Measurements from ENCODE around the gene ATP23.

ATP23 gene

DNA sequence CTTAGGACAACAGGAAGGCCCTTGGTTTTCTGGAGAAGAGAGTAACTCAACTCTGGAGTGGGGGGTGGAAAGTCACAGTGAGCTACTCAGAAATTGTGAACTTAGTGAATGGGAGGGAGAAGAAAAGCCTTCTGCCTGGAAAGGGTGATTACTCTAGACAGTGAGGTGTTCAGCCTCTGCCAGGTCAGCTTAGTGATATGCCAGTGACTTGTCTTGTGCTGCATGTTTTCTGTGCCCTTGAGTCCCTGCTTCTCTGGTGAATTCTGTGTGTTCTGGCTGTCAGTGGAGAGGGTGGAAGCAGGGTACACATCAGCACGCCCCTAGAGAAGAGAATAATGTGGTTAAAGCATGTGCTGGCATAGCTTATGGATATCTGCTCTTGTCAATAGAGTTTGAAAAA lies 13.4 kb downstream of the ATP23 start:
- TF ChIP-seq MYC (IDR thresholded peaks at IDR 0.05; ENCODE audit: low read depth, low read length) (no peak), POLR2A (IDR thresholded peaks at IDR 0.05; ENCODE audit: extremely low read depth, insufficient read length) (no peak)
- TF ChIP-seq, protein P1, sequence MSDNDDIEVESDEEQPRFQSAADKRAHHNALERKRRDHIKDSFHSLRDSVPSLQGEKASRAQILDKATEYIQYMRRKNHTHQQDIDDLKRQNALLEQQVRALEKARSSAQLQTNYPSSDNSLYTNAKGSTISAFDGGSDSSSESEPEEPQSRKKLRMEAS (IDR thresholded peaks at IDR 0.05; ENCODE audit: low read depth, low read length), result no peak
- TF ChIP-seq, protein P2, sequence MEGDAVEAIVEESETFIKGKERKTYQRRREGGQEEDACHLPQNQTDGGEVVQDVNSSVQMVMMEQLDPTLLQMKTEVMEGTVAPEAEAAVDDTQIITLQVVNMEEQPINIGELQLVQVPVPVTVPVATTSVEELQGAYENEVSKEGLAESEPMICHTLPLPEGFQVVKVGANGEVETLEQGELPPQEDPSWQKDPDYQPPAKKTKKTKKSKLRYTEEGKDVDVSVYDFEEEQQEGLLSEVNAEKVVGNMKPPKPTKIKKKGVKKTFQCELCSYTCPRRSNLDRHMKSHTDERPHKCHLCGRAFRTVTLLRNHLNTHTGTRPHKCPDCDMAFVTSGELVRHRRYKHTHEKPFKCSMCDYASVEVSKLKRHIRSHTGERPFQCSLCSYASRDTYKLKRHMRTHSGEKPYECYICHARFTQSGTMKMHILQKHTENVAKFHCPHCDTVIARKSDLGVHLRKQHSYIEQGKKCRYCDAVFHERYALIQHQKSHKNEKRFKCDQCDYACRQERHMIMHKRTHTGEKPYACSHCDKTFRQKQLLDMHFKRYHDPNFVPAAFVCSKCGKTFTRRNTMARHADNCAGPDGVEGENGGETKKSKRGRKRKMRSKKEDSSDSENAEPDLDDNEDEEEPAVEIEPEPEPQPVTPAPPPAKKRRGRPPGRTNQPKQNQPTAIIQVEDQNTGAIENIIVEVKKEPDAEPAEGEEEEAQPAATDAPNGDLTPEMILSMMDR (IDR thresholded peaks at IDR 0.05; ENCODE audit: low read depth, low read length), result no peak
- DNase-seq (ENCODE audit: low read depth), result no peak
- no peak overlapping the region for H3K4me3 ChIP-seq (ENCODE audit: low read depth, low read length)

DNA sequence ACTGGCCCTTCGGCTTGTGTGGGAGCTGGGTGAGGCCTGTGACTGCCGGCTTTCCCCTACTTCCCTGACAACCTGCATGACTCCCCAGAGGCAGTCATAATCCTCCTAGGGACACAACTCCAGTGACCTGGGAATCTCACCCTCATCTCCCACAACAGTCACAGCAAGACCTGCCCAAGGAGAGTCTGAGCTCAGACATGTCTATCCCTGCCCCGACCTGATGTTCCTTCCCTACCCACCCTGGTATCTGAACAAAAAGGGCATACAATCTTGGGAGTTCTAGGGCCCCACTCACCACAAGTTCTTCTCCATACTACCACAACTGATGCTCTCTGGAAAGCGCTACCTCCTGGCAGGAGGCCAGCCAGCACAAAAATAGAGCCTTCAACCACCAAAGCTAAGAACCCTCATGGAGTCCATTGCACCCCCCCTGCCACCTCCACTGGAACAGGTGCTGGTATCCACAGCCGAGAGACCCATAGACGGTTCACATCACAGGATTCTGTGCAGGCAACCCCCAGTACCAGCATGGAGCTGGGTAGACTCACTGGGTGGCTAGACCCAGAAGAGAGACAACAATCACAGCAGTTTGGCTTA lies 16.8 kb downstream of the ATP23 start:
- no peak for DNase-seq (ENCODE audit: low read depth)
- H3K4me3 ChIP-seq (ENCODE audit: low read depth, low read length), result no peak overlapping the region
- TF ChIP-seq, protein P1 (IDR thresholded peaks at IDR 0.05; ENCODE audit: low read depth, low read length), result no peak
- TF ChIP-seq, protein P2 (IDR thresholded peaks at IDR 0.05; ENCODE audit: low read depth, low read length), result no peak
- TF ChIP-seq POLR2A (IDR thresholded peaks at IDR 0.05; ENCODE audit: extremely low read depth, insufficient read length) (no peak), MYC (IDR thresholded peaks at IDR 0.05; ENCODE audit: low read depth, low read length) (no peak)

DNA sequence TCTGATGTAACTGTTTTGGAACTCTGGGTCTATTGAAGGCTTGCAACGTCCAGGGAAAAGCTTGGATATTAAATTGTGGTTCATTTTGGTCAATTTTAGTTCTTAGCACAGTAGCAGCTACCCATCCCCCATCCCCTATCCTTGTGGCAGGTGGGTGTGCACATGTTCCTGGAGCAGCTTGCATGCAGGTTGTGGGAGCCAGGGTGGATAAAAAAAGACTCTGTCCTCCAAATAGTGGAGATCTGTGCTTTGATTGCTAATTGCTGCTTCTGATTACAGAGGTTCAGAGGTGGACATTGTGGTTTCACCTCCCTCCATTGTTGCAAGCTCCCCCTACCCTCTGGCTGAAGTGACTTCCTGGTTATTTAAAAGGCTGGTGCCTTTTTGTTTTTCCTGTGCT lies 23.1 kb downstream of the ATP23 start:
- no peak for DNase-seq (ENCODE audit: low read depth)
- H3K4me3 ChIP-seq (ENCODE audit: low read depth, low read length), result no peak overlapping the region
- TF ChIP-seq MYC (IDR thresholded peaks at IDR 0.05; ENCODE audit: low read depth, low read length), result no peak
- no peak for TF ChIP-seq POLR2A (IDR thresholded peaks at IDR 0.05; ENCODE audit: extremely low read depth, insufficient read length)
- TF ChIP-seq, protein P2 (IDR thresholded peaks at IDR 0.05; ENCODE audit: low read depth, low read length), result no peak
- TF ChIP-seq, protein P1 (IDR thresholded peaks at IDR 0.05; ENCODE audit: low read depth, low read length), result no peak

DNA sequence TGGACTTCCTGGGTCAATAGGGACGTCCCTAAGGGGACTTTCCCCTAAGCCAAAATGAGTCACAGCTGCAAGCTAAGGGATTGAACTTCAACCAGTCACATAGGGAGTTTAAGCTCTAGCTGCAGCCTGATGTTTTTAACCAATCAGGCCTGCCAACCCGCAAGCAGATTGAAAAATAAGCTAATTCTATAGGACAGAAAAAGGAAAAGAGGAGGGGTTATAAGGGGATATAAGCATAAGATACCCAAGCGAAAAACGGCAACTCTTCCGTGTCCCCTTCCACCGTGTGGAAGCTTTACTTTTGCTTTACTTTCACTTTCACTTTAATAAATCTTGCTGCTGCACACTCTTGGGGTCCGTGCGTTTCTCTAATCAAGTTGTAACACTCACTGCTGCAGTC lies 24.4 kb downstream of the ATP23 start:
- DNase-seq (ENCODE audit: low read depth), result no peak
- TF ChIP-seq, protein P1 (IDR thresholded peaks at IDR 0.05; ENCODE audit: low read depth, low read length), result no peak
- TF ChIP-seq, protein P2 (IDR thresholded peaks at IDR 0.05; ENCODE audit: low read depth, low read length), result no peak
- no peak for TF ChIP-seq POLR2A (IDR thresholded peaks at IDR 0.05; ENCODE audit: extremely low read depth, insufficient read length)
- TF ChIP-seq MYC (IDR thresholded peaks at IDR 0.05; ENCODE audit: low read depth, low read length), result no peak
- no peak overlapping the region for H3K4me3 ChIP-seq (ENCODE audit: low read depth, low read length)

DNA sequence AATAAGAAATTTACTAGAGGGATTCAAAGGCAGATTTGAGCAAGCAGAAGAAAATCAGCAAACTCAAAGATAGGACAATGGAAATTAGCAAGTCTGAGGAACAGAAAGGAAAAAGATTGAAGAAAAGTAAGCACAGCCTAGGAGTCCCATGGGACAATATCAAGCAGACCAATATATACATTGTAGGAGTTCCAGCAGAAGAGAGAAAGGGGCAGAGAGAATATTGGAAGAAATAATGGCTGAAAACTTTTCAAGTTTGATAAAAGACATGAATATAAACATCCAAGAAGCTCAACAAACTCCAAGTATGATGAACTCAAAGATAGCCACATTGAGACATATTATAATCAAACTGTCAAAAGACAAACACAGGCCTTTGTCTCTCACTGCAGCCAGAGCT lies 25.2 kb downstream of the ATP23 start:
- TF ChIP-seq, protein P1 (IDR thresholded peaks at IDR 0.05; ENCODE audit: low read depth, low read length), result no peak
- TF ChIP-seq MYC (IDR thresholded peaks at IDR 0.05; ENCODE audit: low read depth, low read length) (no peak), POLR2A (IDR thresholded peaks at IDR 0.05; ENCODE audit: extremely low read depth, insufficient read length) (no peak)
- TF ChIP-seq, protein P2 (IDR thresholded peaks at IDR 0.05; ENCODE audit: low read depth, low read length), result no peak
- no peak for DNase-seq (ENCODE audit: low read depth)
- no peak overlapping the region for H3K4me3 ChIP-seq (ENCODE audit: low read depth, low read length)
